Progenitor cell of endocrine pancreas (in vitro differentiated cells): Measurements from ENCODE around the gene CCBE1. TPM values are rescaled to one million over a fixed set of nuclear protein-coding genes. Genes with fewer than 3 reads are reported as not detected.

Source experiments
- DNase-seq: peaks from one replicate; pipeline ENCODE4 v3.0.0; 2021; ENCODE audit warnings: low spot score; ENCODE audit not compliant: unreplicated experiment
- H3K27ac Mint-ChIP-seq: 2 replicates; pipeline ENCODE4 v1.8.0; 2021; ENCODE audit warnings: mild to moderate bottlenecking, moderate library complexity, mixed read lengths
- H3K27me3 Mint-ChIP-seq: 2 replicates; pipeline ENCODE4 v1.8.0; 2021; ENCODE audit warnings: mixed read lengths
- H3K36me3 Mint-ChIP-seq: 2 replicates; pipeline ENCODE4 v1.8.0; 2022; ENCODE audit warnings: mixed read lengths; ENCODE audit not compliant: insufficient read depth
- H3K4me1 Mint-ChIP-seq: 2 replicates; pipeline ENCODE4 v1.8.0; 2021; ENCODE audit warnings: low read depth, mixed read lengths
- H3K4me3 Mint-ChIP-seq: 2 replicates; pipeline ENCODE4 v1.8.0; 2021; ENCODE audit warnings: low read depth, mild to moderate bottlenecking, moderate library complexity, mixed read lengths
- H3K9me3 Mint-ChIP-seq: 2 replicates; pipeline ENCODE4 v1.8.0; 2021; ENCODE audit warnings: low read depth, mixed read lengths
- total RNA-seq: library from RNA; stranded (reverse); gene quantifications from 2 replicates; pipeline ENCODE4 v1.2.1, GENCODE V29; 2021
- TF ChIP-seq, protein P1 (sequence below): fragments of 200-600 bp; sonication (generic); IDR thresholded peaks from one replicate; pipeline ENCODE4 v1.5.0; 2021; ENCODE audit warnings: antibody characterized with exemption, mild to moderate bottlenecking; ENCODE audit not compliant: unreplicated experiment

The CCBE1 gene
- total RNA-seq, 1 donor from 2014 or later: 1.2 TPM

DNA sequence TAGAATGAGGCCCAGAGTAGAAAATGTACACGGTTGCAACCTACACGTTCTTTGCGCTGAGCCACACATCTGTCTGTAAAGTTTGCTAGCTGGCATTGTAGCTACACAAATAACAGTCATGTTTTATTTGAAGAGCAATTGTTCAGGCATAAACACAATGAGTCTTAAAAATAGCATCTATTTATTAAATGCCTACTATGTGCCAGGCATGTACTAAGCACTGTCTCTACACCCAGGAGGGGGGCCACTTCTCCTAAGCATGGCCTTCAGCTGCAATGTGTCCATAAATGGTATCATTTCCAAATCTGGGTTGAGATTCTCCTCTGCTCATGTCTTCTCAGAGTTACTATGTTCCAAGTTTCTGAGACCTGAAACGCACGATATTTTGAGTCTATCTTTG, 182.1 kb downstream of the CCBE1 start:
- Mint-ChIP-seq H3K4me3 (no peak overlapping the region), H3K4me1 (peaks cover 28% of the 10 kb centered on the region), H3K27ac (no peak overlapping the region), H3K27me3 (peaks cover 51% of the 10 kb centered on the region), H3K36me3 (no peaks in the 10 kb centered on the region), H3K9me3 (no peaks in the 10 kb centered on the region)
- TF ChIP-seq, protein P1, sequence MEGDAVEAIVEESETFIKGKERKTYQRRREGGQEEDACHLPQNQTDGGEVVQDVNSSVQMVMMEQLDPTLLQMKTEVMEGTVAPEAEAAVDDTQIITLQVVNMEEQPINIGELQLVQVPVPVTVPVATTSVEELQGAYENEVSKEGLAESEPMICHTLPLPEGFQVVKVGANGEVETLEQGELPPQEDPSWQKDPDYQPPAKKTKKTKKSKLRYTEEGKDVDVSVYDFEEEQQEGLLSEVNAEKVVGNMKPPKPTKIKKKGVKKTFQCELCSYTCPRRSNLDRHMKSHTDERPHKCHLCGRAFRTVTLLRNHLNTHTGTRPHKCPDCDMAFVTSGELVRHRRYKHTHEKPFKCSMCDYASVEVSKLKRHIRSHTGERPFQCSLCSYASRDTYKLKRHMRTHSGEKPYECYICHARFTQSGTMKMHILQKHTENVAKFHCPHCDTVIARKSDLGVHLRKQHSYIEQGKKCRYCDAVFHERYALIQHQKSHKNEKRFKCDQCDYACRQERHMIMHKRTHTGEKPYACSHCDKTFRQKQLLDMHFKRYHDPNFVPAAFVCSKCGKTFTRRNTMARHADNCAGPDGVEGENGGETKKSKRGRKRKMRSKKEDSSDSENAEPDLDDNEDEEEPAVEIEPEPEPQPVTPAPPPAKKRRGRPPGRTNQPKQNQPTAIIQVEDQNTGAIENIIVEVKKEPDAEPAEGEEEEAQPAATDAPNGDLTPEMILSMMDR: no peak
- DNase-seq: no peak

DNA sequence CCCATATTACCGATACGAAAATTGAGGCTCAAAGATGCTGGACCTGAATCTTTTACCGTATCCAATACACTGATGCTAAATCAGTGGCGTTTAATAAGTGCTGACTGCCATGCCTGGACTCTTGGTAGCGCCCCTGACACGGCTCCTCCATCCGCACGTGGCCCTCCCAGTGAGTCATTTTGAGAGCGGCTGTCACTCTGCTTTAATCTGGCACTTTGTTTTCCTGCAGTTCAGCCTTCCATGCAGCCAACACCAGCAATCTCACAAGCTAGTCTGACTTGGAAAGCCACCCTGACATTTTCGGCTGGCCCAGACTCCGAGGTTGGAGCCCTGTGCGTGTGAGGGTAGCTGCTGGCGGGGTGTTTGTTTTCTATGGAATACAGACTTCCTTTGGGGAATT, 183.0 kb downstream of the CCBE1 start:
- H3K9me3 Mint-ChIP-seq: no peaks in the 10 kb centered on the region
- no peaks in the 10 kb centered on the region for H3K36me3 Mint-ChIP-seq
- H3K4me3 Mint-ChIP-seq: no peak overlapping the region
- peaks cover 47% of the 10 kb centered on the region for H3K27me3 Mint-ChIP-seq
- H3K4me1 Mint-ChIP-seq: peaks cover 28% of the 10 kb centered on the region
- DNase-seq: no peak
- TF ChIP-seq, protein P1: no peak
- peak overlapping the region; percentile 42 for H3K27ac Mint-ChIP-seq

DNA sequence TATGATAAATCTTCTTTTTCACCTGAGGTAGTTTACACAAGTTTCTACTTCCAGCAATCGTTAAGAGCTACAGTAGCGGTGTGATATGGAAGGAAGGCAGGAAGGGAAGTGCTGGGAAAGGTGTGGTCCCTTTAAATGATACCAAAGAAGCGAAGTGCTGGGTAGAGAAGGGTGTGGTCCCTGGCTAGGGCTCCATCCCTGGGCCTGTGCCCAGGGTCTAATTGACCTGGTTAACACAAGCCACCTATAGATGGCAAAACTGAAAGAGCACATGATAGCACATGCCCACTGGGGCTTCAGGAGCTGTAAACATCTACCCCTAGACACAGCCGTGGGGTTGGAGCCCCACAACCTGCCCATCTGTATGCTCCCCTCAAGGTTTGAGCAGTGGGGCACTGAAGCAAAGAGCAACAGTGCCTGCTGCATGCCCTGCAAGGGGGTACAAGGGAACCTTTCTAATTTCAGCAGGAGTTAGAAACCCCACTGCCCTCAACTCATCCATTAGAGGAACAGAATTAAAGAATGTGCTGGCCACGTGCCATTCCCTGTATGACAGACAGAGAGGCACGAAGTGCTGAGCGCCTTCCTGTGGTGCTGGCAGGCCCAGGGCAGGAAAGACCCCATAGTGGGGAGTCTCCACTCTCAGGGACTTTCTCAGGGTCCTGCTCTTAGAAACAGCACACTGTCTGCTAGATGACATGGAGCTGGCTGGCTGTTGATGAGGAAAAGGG, 185.0 kb downstream of the CCBE1 start:
- peaks cover 21% of the 10 kb centered on the region for H3K4me1 Mint-ChIP-seq
- peaks cover 46% of the 10 kb centered on the region for H3K27me3 Mint-ChIP-seq
- H3K4me3 Mint-ChIP-seq: no peak overlapping the region
- no peak overlapping the region for H3K27ac Mint-ChIP-seq
- DNase-seq: no peak
- peaks cover 3% of the 10 kb centered on the region for H3K9me3 Mint-ChIP-seq
- TF ChIP-seq, protein P1: no peak
- no peaks in the 10 kb centered on the region for H3K36me3 Mint-ChIP-seq

DNA sequence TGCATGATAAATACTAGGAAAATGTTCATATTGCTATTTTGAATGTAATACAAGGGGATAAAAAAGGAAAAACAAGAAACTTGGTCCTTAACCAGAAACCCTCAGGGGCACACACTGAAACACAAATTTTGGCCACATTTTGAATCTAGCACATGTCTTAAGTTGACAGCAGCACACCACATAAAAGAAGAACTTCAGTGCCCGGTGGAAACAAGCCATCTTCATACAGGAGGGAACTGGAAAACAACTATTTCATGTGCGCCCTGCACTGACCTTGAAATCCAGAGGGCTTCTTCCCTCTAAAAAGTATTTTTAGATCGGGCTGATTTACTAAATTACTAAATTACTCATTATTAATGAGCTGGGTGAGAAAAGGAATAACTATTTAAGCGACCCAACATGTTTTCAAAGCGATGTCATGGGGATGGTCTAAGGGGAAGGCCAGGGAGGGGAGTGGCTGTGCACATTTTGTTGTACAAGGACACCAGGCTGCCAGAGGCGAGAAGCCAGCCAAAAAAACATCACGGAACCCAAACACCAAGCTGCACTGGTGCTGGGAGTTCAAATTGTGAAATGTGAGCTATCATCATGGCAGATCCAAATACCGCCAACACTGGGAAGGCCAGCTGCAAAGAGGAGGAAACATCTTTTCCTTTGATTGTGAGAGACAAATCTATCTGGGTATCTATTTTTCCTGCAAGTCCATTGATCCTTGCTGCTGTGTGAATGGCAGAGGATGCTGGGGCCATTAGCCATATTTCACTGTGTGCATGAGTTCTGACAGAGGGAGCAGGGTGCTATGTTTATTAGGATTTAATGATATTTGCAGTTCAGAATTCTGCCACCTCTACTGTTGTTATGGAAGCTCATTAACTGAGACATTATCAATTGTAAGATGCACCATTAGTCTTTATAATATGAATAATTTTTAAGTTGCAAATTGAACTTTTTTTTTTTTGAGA, 187.5 kb downstream of the CCBE1 start:
- peaks cover 48% of the 10 kb centered on the region for H3K27me3 Mint-ChIP-seq
- H3K9me3 Mint-ChIP-seq: peaks cover 12% of the 10 kb centered on the region
- no peak for DNase-seq
- H3K4me1 Mint-ChIP-seq: peaks cover 6% of the 10 kb centered on the region
- H3K27ac Mint-ChIP-seq: no peak overlapping the region
- H3K36me3 Mint-ChIP-seq: peaks cover 4% of the 10 kb centered on the region
- TF ChIP-seq, protein P1: no peak
- H3K4me3 Mint-ChIP-seq: no peak overlapping the region

DNA sequence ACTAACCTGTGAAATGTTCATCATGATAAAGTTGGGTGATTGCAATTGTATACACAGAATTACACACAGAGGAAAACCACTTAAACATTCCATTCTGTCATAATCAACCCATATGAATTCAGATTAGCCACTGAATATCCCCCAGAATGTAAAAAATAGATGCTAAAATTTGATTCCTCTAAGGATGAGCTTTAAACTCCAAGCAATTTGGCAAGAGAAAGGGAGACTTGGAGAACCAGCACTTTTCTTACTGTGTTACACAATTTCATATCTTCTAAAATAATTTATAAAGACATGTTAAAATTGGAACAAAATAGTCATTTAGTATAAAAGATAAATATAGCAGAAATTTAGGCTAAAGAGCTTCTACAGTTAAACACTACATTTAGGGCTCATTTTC, 191.9 kb downstream of the CCBE1 start:
- TF ChIP-seq, protein P1: no peak
- H3K27ac Mint-ChIP-seq: no peak overlapping the region

More for the DNA sequence above, 191.9 kb downstream of the CCBE1 start:
- H3K27me3 Mint-ChIP-seq: peaks cover 9% of the 10 kb centered on the region
- H3K36me3 Mint-ChIP-seq: peaks cover 4% of the 10 kb centered on the region
- no peak overlapping the region for H3K4me3 Mint-ChIP-seq
- DNase-seq: no peak
- peaks cover 12% of the 10 kb centered on the region for H3K4me1 Mint-ChIP-seq
- H3K9me3 Mint-ChIP-seq: peaks cover 12% of the 10 kb centered on the region
